Fibroblast of lung (primary cell): Measurements from ENCODE around the gene STAG3.
A peak's percentile ranks its signal among the peaks of the same experiment; 100 is the strongest.

Experiments used
- EZH2 ChIP-seq: IDR thresholded peaks from 2 replicates; pipeline ENCODE4 v1.5.1; 2012; ENCODE audit warnings: low read length, control low read depth, mild to moderate bottlenecking; ENCODE audit errors: missing control alignments
- TF ChIP-seq, protein P1 (sequence below), 2 donors: IDR thresholded peaks in 1 of 2; conservative IDR thresholded peaks in 1 of 2; 1 replicate in 1 of 2; 2 replicates in 1 of 2; pipeline ENCODE4 v1.5.1; 2011 to 2012; ENCODE audit warnings: low read length in 2 of 2, control low read depth in 1 of 2, inconsistent platforms in 1 of 2, low read depth in 1 of 2, mild to moderate bottlenecking in 1 of 2

DNA sequence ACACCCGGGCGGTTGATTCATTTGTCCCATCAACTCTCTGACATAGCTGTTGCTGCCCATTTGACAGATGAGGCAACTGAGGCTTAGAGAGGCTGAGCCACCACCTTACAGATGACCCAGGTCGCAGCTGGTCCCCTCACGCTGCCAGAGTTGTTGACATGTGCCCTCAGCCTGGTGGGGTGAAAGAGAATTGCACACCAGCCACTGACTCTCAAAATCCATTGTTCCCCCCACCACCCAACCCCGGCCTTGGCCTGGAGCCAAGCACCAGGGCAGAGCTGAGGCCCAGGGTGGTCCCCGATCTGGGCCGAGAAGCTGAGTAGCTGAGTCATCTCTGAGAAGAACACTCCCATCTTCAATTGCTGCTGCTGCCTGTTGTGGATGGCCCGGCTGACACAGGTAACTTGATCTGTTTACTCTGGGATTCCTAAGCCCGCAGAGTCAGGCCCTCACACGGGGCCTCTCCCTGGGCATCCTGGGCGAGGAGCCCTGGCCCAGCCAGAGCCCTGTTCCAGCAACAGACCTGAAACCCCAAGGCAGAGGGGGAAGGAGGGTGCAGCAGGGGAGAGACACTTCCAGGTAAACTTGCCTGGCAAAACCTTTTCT, 69.5 kb downstream of the STAG3 start:
- TF ChIP-seq EZH2 = no peak
- TF ChIP-seq, protein P1, sequence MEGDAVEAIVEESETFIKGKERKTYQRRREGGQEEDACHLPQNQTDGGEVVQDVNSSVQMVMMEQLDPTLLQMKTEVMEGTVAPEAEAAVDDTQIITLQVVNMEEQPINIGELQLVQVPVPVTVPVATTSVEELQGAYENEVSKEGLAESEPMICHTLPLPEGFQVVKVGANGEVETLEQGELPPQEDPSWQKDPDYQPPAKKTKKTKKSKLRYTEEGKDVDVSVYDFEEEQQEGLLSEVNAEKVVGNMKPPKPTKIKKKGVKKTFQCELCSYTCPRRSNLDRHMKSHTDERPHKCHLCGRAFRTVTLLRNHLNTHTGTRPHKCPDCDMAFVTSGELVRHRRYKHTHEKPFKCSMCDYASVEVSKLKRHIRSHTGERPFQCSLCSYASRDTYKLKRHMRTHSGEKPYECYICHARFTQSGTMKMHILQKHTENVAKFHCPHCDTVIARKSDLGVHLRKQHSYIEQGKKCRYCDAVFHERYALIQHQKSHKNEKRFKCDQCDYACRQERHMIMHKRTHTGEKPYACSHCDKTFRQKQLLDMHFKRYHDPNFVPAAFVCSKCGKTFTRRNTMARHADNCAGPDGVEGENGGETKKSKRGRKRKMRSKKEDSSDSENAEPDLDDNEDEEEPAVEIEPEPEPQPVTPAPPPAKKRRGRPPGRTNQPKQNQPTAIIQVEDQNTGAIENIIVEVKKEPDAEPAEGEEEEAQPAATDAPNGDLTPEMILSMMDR (conservative IDR thresholded peaks at IDR 0.05 in 1 of 2, IDR thresholded peaks at IDR 0.05 in 1 of 2; ENCODE audit: low read depth in 1 of 2, low read length in 2 of 2) = peak in 1 of 2 donors; percentile 5
